ENCODE results near the gene HYAL2. TPM values are rescaled to one million over a fixed set of nuclear protein-coding genes. Genes with fewer than 3 reads are reported as not detected.

HYAL2 gene
- total and polyA plus RNA-seq, 2 of the 8 experiments (the other 6 are each of a cell fraction or from before 2014, with no cell fraction given), result 51.9 to 176 TPM

- TF ChIP-seq GTF2F1 (IDR thresholded peaks at IDR 0.05; ENCODE audit: borderline replicate concordance, low read depth, low read length), result no peak
- TF ChIP-seq CTCF (IDR thresholded peaks at IDR 0.05; ENCODE audit: control extremely low read depth in 1 of 3, insufficient read depth in 1 of 3, low read depth in 1 of 3, low read length in 3 of 3), result no peak
- no peak for TF ChIP-seq E2F6 (IDR thresholded peaks at IDR 0.05)
- no peak for TF ChIP-seq HDAC2 (IDR thresholded peaks at IDR 0.05; ENCODE audit: borderline replicate concordance in 1 of 2, low read depth in 2 of 2, low read length in 2 of 2)
- no peak for TF ChIP-seq BCL11A (IDR thresholded peaks at IDR 0.05; ENCODE audit: low read depth in 2 of 2, low read length in 2 of 2)
These were observed 11.3 kb upstream of the HYAL2 start (continued) for GRCh38 chr3:50333744-50334328.
